VCaP (cell line): ENCODE measurements around the gene VDAC2.

Experiments used
- H3K27ac ChIP-seq: fragments of 450-650 bp; 2 replicates; pipeline ENCODE4 v1.5.1; 2017
- TF ChIP-seq, protein P1 (sequence below): fragments of 450-650 bp; conservative IDR thresholded peaks from 2 replicates; pipeline ENCODE4 v1.5.1; 2017; ENCODE audit warnings: mild to moderate bottlenecking, moderate library complexity

VDAC2 gene

DNA sequence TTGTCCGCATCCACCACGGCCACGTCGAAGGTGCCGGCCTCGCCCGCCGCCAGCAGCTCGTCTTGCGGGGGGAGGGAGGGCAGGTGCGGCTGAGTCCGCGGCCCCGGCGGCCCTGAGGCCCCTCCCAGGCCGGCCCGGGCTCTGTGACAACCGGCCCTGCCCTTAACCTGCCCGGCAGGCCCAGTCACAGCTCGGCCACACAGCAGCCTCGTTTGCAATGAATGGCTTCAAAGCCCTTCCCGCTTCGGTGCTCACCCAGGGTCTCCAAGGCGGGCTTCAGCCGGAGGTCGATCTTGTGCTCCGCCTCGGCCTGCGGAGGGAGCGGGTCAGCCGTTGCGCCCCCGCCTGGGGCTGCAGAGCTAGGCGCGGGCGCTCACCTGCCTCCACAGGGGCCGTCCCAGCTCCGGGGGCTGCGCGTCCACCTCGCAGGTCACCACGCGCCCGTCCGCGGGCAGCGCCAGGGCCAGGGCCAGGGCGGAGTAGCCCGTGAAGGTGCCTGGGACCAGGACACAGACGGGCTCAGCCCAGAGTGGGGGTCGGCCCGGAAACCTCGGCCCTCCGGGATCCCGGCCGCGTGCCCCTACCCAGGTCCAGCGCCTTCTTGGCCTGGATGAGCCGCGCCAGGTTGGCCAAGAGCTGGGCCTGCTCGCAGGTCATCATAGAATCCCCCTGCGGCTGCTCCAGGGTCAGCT, 24.2 kb downstream of the VDAC2 start:
- peak overlapping the region; percentile 90 for H3K27ac ChIP-seq
- TF ChIP-seq, protein P1, sequence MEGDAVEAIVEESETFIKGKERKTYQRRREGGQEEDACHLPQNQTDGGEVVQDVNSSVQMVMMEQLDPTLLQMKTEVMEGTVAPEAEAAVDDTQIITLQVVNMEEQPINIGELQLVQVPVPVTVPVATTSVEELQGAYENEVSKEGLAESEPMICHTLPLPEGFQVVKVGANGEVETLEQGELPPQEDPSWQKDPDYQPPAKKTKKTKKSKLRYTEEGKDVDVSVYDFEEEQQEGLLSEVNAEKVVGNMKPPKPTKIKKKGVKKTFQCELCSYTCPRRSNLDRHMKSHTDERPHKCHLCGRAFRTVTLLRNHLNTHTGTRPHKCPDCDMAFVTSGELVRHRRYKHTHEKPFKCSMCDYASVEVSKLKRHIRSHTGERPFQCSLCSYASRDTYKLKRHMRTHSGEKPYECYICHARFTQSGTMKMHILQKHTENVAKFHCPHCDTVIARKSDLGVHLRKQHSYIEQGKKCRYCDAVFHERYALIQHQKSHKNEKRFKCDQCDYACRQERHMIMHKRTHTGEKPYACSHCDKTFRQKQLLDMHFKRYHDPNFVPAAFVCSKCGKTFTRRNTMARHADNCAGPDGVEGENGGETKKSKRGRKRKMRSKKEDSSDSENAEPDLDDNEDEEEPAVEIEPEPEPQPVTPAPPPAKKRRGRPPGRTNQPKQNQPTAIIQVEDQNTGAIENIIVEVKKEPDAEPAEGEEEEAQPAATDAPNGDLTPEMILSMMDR = 0 out of 2 replicates have a peak, but pooled peaks have one; percentile 10

DNA sequence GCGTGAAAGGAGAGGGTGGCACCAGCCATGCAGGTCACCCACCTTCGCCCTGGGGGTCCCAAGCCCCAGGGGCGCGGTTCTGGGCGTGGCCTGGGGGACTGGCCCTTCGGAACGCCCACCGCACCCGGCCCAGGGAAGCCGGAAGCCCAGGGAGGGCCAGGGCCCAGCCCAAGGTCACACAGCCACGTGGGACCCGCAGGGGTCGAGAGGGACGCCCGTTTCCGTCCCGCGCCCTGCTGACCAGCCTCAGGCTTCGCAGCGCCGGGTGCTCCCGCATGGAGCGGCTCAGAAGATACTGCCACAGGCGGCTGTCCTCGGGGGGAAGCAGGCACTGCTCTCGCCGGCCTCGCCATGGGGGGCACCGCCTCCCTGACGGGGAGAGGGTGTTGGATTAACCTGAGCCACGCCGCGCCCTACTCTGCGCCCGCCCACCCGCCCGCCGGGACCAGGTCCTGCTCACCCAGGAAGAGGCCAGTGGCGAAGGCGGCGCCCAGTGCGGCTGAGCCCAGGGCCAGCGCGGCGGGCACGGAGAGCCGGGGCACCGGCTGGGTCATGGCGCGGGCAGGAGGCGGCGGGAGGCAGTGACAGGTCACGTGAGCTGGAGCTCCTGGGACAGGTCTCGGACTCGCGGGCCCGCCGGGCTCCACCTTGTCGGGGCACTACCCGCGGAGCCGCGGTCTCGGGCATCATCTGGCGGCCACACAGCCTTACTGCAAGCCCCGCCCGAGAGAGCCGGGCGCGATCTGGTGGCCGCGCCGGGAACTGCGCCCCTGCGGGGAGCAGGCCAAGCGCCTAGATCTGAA, 25.0 kb downstream of the VDAC2 start, which contains the start of gene COMTD1:
COMTD1 (minus strand) TSS at position 583 of the 803 bp plus-strand sequence; CDS start at position 554, 29 bp downstream.
- TF ChIP-seq, protein P1 = peak; percentile 100
- H3K27ac ChIP-seq = peak within 1 kb of the TSS; percentile 90

DNA sequence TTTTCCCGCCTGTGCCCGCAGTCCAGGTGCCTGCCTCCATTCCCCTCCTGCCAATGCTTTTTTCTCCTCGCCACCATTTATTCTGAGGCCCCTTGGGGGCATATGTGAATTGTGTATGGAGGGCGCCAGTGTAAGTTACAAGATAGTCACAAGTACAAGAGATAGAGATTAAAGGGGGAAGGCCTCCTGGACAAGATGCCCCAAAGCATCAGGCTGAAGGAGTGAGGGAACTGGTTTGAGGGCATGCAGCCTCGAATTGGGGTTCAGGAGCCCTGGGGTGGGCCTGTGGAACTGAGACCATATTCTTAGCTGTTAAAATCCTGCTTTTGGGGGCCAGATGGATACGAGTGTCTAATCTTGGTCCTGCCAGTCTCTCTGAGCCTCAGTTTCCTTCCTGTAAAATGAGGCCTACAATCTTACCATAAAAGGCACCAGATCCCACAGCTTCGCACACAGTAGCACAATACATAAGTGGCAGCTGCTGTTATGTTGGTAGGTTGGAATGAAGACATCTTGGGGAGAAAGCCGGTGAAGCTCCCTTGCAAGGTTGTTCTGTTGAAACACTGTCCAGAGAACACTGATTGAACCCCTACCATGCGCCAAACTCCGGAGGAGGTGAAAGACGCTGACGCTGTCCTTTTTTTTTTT, 25.7 kb downstream of the VDAC2 start:
- TF ChIP-seq, protein P1 = no peak; the same call in 1 of the 2 replicates
- peak overlapping the region; percentile 90 for H3K27ac ChIP-seq

DNA sequence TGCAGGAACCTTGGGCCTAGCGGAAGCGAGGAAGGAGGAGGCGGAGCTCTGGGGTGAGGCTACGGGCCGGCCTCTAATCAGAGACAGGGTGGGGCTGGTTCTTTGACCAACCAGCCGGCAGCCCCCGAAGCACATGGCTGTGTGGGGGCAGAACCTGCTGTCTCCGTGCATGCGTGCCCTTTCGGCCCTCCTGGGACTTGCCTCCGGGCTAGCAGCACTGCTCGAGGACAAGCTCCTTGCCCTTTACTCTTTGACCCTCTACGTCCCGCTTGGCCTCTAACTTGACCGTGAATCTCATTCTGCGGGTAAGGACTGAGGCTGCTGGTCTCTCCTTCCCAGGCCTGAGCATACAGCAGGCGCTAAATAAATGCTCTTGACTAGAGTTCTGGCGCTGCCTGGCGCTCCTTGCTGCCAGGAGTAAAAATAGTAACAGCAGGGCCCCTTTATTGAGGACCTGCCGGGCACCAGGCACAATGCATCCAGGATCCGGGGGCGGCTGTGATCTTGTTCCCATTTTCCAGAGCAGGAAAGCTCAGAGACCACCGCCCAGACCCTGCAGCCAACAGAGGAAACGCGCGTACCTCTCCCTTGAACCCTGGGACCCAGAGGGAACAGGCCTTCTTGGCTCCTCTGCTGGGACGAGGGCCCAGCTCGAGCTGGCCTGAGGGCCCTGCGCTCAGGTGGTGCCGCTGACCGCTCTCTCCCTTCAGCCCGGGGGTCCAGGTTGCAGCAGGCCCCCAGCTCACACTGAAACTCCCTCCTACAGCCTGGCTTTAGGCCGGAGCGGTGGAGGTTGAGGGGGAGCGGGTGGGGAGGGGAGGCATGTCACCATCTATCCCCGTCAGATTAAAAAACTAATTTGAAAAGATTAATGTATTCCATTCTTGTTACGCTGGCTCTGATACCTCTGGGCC, 27.8 kb downstream of the VDAC2 start:
- H3K27ac ChIP-seq = no peak overlapping the region
- TF ChIP-seq, protein P1 = no peak

DNA sequence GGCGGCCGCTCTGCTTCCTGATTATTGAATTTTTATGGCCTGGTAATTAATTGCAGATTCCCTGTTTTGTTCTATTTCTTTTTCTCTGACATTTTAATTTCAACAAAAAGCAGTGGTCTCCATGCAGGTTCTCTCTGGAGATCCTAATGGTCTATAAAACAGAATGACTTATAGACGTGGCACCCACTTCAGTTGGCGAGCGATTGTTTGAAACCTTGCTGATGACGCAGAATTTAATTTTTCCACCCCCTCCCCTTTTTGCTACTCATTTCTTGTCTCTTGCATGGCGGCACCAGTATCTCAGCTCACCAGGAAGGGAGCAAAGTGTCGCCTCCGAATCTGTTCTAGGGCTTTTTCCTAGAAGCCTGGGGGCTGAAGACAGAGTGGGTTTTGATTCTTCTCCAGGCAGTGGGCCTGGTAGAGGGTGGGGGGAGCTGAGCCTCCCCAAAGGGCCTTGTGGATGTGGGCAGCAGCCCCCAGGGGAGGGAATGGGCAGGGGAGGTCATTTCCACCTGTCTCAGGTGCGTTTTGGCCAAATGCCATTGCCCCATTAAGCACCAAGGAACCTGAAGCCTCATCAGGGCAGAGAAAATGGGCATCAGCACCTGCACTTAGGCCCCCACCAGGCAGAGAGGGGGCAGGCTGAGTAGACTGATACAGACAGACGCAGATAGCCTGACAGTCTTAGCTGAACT, 28.6 kb downstream of the VDAC2 start:
- no peak overlapping the region for H3K27ac ChIP-seq
- TF ChIP-seq, protein P1 = no peak

DNA sequence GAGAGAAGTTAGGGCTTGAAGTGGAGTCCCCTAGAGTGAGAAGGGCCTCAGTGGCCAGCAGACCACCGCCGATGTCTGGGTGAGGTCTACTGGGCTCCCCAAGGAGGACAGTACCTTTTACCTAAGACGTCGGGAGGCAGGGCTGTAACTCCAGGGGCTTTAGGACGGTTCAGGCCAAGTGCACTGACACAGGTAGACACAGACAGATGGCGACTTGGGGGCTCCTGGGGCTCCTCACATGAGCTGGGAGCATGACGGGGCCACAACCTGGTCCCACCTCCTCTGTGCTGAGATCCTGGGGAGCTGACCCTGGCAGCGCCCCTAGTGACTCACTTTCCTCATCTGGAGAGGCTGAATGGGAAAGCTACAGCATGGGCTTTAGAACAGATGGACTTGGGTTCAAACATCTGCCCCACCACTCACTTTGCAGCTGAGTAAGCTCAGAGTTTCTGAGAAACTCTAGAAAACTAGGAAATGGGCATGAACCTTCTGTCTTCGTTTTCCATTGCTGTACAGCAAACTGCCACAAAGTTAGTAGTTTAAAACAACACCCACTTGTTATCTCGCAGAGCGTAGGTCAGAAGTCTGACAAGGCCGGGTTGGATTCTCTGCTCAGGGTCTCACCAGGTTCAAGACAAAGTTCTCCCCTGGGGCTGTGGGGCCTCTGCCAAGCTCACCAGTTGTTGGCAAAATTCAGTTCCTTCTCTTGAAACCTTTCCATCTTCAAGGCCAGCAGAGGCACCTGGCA, 29.9 kb downstream of the VDAC2 start:
- TF ChIP-seq, protein P1 = no peak
- no peak overlapping the region for H3K27ac ChIP-seq
